HG03108 (cell line): ENCODE results near the gene VRK3.
"Not testable (repeated sequence)": the region's sequence is repeated elsewhere in the genome, so short reads cannot be mapped to it uniquely, and the experiment has no call there.

Experiments used
- ATAC-seq: cut with Tn5 transposase; IDR thresholded peaks from one replicate; pipeline ENCODE4 v1.9.1; 2021; ENCODE audit warnings: moderate library complexity; ENCODE audit not compliant: unreplicated experiment

Gene VRK3

GRCh38 chr19:49958596-49958995 lies 66.6 kb downstream of the VRK3 start:
- ATAC-seq: not testable (repeated sequence)

GRCh38 chr19:49958144-49958543 lies 67.0 kb downstream of the VRK3 start:
- ATAC-seq: not testable (repeated sequence)

- ATAC-seq: no peak
Measured at GRCh38 chr19:49957262-49957915, 67.8 kb downstream of the VRK3 start.

DNA sequence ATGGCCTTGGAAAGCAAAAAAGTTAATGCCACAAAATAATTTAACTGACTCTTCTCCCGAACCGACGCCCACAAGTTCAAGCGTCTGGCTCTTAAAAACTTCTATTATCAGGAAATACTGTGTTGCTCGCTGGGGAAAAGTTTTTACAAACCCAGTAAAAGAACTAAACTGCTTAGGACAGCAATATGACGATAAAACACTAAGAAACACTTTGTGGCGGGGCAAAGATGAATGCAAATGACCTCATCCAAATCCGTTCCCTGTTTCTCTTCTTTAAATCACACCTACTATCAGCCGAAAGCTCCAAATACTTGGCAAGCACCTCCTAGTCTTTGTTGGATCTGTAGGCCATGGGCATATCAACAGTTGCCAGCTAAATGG lies 69.1 kb downstream of the VRK3 start:
- ATAC-seq: no peak

DNA sequence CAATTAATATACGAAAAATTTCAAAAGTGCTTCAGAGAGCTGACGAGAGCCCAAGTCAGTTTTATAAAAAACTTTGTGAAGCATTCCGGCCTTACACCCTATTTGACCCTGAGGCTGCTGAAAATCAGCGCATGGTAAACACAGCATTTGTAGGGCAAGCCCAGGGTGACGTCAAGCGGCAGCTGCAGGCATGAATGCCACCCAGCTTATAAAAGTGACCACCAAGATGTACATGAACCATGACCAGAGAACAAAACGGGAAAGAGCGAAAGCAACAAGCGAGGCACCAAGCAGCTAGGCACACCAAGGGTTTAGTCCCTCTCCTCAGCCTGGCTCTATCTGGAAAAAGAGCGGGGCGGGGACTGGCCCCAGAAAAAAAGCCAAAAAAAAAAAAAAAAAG lies 70.2 kb downstream of the VRK3 start:
- ATAC-seq: no peak

DNA sequence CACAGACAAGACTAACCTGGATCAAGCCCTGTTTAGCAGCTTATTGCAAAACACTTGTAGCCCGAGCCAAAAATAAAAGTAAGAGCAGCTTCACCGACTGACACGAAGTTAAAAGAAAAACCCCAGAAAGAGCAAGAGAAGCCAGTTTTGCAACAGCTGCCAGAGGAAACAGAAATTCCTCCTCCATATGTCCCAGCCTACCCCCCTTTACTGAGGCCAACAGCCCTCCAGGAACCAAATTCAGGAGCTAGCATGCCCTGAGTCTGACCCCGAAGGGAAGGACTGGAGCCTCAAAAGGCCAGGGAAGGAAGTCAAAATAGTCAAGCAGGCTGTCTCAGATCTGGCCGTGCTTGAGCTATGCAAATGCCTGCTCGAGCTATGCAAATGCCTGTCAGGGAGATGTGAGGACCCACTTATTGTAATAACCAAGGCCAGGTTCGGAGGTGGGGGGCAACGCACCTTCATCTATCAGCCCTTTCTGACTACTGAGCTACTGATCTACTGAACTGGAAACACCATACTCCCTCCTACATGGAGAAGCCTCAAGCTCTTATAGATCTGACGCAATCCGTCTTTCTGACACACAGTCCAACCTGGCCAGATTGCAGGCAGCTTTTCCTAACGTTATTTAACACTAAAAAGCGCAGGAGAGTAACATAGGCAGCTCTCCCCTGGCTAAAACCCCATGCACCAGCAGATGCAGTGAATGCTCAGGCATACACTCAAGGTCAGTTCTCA lies 70.9 kb downstream of the VRK3 start:
- no peak for ATAC-seq

GRCh38 chr19:49953416-49953815 lies 71.8 kb downstream of the VRK3 start:
- ATAC-seq: no peak

- ATAC-seq: no peak
Measured at GRCh38 chr19:49952906-49953305, 72.3 kb downstream of the VRK3 start.

- ATAC-seq: no peak
Measured at GRCh38 chr19:49952479-49952836, 72.7 kb downstream of the VRK3 start.

GRCh38 chr19:49951806-49952478 lies 73.2 kb downstream of the VRK3 start:
- ATAC-seq: no peak

GRCh38 chr19:49950956-49951526 lies 74.1 kb downstream of the VRK3 start:
- no peak for ATAC-seq

GRCh38 chr19:49950590-49950948 lies 74.6 kb downstream of the VRK3 start:
- ATAC-seq: no peak

GRCh38 chr19:49949742-49950589 lies 75.2 kb downstream of the VRK3 start:
- ATAC-seq: no peak

GRCh38 chr19:49946415-49946814 lies 78.8 kb downstream of the VRK3 start:
- no peak for ATAC-seq

GRCh38 chr19:49944567-49944966 lies 80.6 kb downstream of the VRK3 start:
- ATAC-seq: not testable (repeated sequence)

- no peak for ATAC-seq
Measured at GRCh38 chr19:49940482-49940791, 84.7 kb downstream of the VRK3 start.

DNA sequence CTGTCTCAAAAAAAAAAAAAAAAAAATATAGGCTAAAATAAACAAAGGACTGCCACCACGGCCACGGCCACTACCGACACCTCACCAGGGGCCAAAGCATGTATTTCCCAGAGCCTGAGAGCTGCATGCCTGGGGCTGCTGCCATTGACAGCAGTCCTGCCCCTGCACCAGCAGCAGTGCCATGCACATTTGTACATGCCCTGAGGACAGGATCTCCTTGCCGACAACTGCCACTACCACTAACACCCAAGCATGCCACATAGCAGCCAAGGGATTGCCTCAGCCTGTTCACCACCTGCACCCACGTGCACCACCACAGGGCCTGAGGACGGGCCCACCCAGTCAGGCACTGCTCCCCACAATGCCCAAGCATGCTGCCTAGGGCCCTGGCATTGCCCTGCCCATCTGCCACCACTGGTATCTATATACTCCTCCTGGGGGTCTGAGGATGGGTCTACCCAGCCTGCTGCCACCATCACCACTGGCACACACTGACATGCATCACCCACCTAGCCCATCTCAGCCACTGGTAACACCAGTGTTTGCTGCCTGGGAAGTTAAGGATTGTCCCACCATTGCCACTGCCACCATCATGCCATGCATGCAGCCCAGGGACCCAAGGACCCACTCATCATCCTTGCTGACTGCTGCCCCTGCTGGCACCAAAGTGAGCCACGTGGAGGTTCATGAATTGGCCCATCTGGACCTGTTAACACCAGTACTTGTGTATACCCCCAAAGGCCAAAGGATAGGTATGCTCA lies 85.3 kb downstream of the VRK3 start:
- no peak for ATAC-seq

- no peak for ATAC-seq
Measured at GRCh38 chr19:49938662-49939061, 86.5 kb downstream of the VRK3 start.

DNA sequence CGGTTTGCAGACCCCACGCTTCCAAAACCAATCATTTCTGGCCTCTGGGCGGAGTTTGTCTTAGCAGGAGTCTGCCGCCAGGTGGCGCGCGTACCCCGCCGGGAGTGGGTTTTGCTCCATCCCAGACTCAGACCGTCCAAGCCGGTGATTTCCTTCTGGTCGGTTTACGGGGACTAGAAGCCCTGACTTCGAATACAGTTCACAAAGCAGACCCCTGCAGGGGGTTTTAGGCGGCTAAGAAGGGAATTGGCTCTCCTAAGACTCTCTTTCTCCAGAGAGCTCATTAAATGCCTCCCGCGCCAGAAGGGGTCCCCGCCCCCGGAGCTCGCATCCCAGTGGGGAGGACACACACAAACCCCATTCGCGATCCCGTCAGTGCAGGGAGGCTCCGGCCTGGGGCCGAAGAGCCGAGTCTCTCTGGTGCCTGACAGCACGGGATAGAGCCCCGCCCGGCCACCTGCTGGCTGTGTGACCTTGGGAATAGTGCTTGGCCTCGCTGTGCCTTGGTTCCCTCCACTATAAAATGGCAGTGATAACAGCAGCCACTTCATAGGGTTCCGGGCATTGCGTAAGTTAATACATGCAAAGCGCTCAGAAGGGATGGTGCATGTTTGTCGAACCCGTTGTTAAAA lies 87.3 kb downstream of the VRK3 start:
- ATAC-seq: no peak

DNA sequence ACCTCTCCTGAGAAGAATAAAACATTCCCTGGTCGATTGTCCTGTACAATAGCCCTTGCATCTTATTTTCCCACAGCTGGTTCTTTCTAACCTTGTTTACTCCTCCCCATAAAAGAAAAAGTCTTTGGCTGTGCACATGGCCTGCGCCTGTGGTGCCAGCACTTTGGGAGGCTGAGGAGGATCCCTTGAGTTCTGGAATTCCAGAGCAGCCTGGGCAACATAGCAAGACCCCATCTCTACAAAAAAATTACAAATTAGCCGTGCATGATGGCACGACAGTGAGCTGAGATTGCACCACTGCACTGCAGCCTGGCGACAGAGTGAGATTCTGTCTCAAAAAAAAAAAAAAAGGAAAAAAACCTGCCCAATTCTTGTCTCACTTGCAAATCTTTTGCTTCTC lies 88.6 kb downstream of the VRK3 start:
- ATAC-seq: no peak
